OCI-LY1 (cell line): ENCODE measurements around the gene CD22.

Source experiments
- H2AFZ ChIP-seq: fragments of 200-600 bp; sonication (generic), shearing (Covaris generic); 2 replicates; pipeline ENCODE4 v1.6.0; 2014; ENCODE audit warnings: antibody characterized with exemption, mild to moderate bottlenecking, low read length
- H3F3A ChIP-seq: fragments of 200-600 bp; sonication (generic), shearing (Covaris generic); 2 replicates; pipeline ENCODE4 v1.6.0; 2014; ENCODE audit warnings: mild to moderate bottlenecking, antibody characterized with exemption, low read length, moderate library complexity; ENCODE audit not compliant: insufficient read depth
- H3K27ac ChIP-seq: fragments of 200-600 bp; sonication (generic); 2 replicates; pipeline ENCODE4 v1.5.1; 2014; ENCODE audit warnings: low read length, mixed run types, mild to moderate bottlenecking, low read depth; ENCODE audit not compliant: poor library complexity, severe bottlenecking
- H3K27me3 ChIP-seq: fragments of 200-600 bp; sonication (generic); 2 replicates; pipeline ENCODE4 v1.6.0; 2014; ENCODE audit warnings: antibody characterized with exemption, mild to moderate bottlenecking, low read length, moderate library complexity; ENCODE audit not compliant: insufficient read depth
- H3K36me3 ChIP-seq: fragments of 200-600 bp; sonication (generic); 2 replicates; pipeline ENCODE4 v1.6.1; 2014; ENCODE audit warnings: mild to moderate bottlenecking, antibody characterized with exemption, low read length, moderate library complexity, mixed read lengths; ENCODE audit not compliant: insufficient read depth
- H3K4me1 ChIP-seq: fragments of 200-600 bp; sonication (generic); 2 replicates; pipeline ENCODE4 v1.5.1; 2014; ENCODE audit warnings: mild to moderate bottlenecking, low read length, moderate library complexity; ENCODE audit not compliant: insufficient read depth, severe bottlenecking
- H3K4me2 ChIP-seq: fragments of 200-600 bp; sonication (generic), shearing (Covaris generic); 2 replicates; pipeline ENCODE4 v1.6.1; 2014; ENCODE audit warnings: low read length
- H3K4me3 ChIP-seq: fragments of 200-600 bp; sonication (generic); 2 replicates; pipeline ENCODE4 v1.5.1; 2014; ENCODE audit warnings: low read length, low read depth, mild to moderate bottlenecking, mixed read lengths; ENCODE audit not compliant: poor library complexity, severe bottlenecking
- H3K79me2 ChIP-seq: fragments of 200-600 bp; shearing (Covaris generic); 2 replicates; pipeline ENCODE4 v1.6.1; 2016; ENCODE audit warnings: mixed run types, low read length, mixed read lengths; ENCODE audit not compliant: insufficient read depth
- H3K9ac ChIP-seq: fragments of 200-600 bp; sonication (generic), shearing (Covaris generic); 2 replicates; pipeline ENCODE4 v1.6.1; 2014; ENCODE audit warnings: mild to moderate bottlenecking, low read length, mixed read lengths
- H3K9me2 ChIP-seq: fragments of 200-600 bp; sonication (generic), shearing (Covaris generic); 2 replicates; pipeline ENCODE4 v1.6.1; 2014; ENCODE audit warnings: low read depth, mild to moderate bottlenecking, low read length, mixed read lengths
- H3K9me3 ChIP-seq: fragments of 200-600 bp; shearing (Covaris generic); 2 replicates; pipeline ENCODE4 v1.6.1; 2014; ENCODE audit warnings: low read length, mixed read lengths
- H4K20me1 ChIP-seq: fragments of 200-600 bp; sonication (generic), shearing (Covaris generic); 2 replicates; pipeline ENCODE4 v1.6.0; 2016; ENCODE audit warnings: mild to moderate bottlenecking, low read length; ENCODE audit not compliant: insufficient read depth
- CTCF ChIP-seq: fragments of 200-600 bp; sonication (generic), shearing (Covaris generic); IDR thresholded peaks from 2 replicates; pipeline ENCODE4 v1.5.1; 2017; ENCODE audit warnings: mild to moderate bottlenecking, antibody characterized with exemption, low read length, moderate library complexity, mixed read lengths
- EZH2 ChIP-seq: fragments of 200-600 bp; sonication (generic), shearing (Covaris generic); IDR thresholded peaks from 2 replicates; pipeline ENCODE4 v1.8.0; 2017; ENCODE audit warnings: borderline replicate concordance, mixed run types, mild to moderate bottlenecking, antibody characterized with exemption, low read length, moderate library complexity, mixed read lengths

The CD22 gene

GRCh38 chr19:35337984-35338296 lies 9.0 kb downstream of the CD22 start:
- H3K36me3 ChIP-seq: peaks cover 91% of the 10 kb centered on the region
- no peaks in the 10 kb centered on the region for H3K9me2 ChIP-seq
- no peak overlapping the region for H3K9ac ChIP-seq
- H3F3A ChIP-seq: no peaks in the 10 kb centered on the region
- H3K4me1 ChIP-seq: peaks cover 44% of the 10 kb centered on the region
- H4K20me1 ChIP-seq: no peaks in the 10 kb centered on the region
- no peak overlapping the region for H3K27ac ChIP-seq
- H3K4me2 ChIP-seq: no peak overlapping the region
- H3K27me3 ChIP-seq: no peaks in the 10 kb centered on the region
- no peak overlapping the region for H3K4me3 ChIP-seq
- H3K9me3 ChIP-seq: no peaks in the 10 kb centered on the region
- no peak overlapping the region for H2AFZ ChIP-seq
- H3K79me2 ChIP-seq: no peaks in the 10 kb centered on the region
- no peak for TF ChIP-seq CTCF
- no peak for TF ChIP-seq EZH2

- H2AFZ ChIP-seq: no peak overlapping the region
- H3K4me3 ChIP-seq: no peak overlapping the region
- no peak overlapping the region for H3K27ac ChIP-seq
- H3K9me2 ChIP-seq: no peaks in the 10 kb centered on the region
- peaks cover 93% of the 10 kb centered on the region for H3K36me3 ChIP-seq
- no peaks in the 10 kb centered on the region for H3K9me3 ChIP-seq
- no peak overlapping the region for H3K9ac ChIP-seq
- no peaks in the 10 kb centered on the region for H3K79me2 ChIP-seq
- H4K20me1 ChIP-seq: no peaks in the 10 kb centered on the region
- peaks cover 39% of the 10 kb centered on the region for H3K4me1 ChIP-seq
- no peaks in the 10 kb centered on the region for H3F3A ChIP-seq
- H3K4me2 ChIP-seq: no peak overlapping the region
- no peaks in the 10 kb centered on the region for H3K27me3 ChIP-seq
- TF ChIP-seq CTCF (no peak), EZH2 (no peak)
These were observed 11.4 kb downstream of the CD22 start for GRCh38 chr19:35340431-35340830.

GRCh38 chr19:35341006-35341405 lies 12.0 kb downstream of the CD22 start:
- Histone ChIP-seq H3K4me1 (peaks cover 42% of the 10 kb centered on the region), H3K9me3 (no peaks in the 10 kb centered on the region), H2AFZ (no peak overlapping the region), H3K79me2 (no peaks in the 10 kb centered on the region), H3K27me3 (no peaks in the 10 kb centered on the region), H3K9ac (no peak overlapping the region), H3K9me2 (no peaks in the 10 kb centered on the region), H3K4me3 (no peak overlapping the region), H4K20me1 (no peaks in the 10 kb centered on the region), H3K36me3 (peaks cover 93% of the 10 kb centered on the region), H3F3A (no peaks in the 10 kb centered on the region), H3K4me2 (no peak overlapping the region), H3K27ac (no peak overlapping the region)
- TF ChIP-seq CTCF (no peak), EZH2 (no peak)
